ENCODE data around the gene CWF19L2. TPM values are rescaled to one million over a fixed set of nuclear protein-coding genes. Genes with fewer than 3 reads are reported as not detected.

Gene CWF19L2
- total and polyA plus RNA-seq, 7 experiments from 2014 or later, result 9.6 to 38.9 (median 22.7) TPM

- H3K36me3 ChIP-seq (ENCODE audit: control insufficient read depth in 2 of 3, insufficient read depth in 3 of 3, low read length in 3 of 3), result peaks cover 8 to 30% (median 10%) of the 10 kb centered on the region in 3 experiments
- peak overlapping the region in 2 of 9 donors; percentile 4 to 41 for H3K27ac Mint-ChIP-seq
- H3K27ac ChIP-seq (ENCODE audit: low read depth, low read length), result no peak overlapping the region
- no peaks in the 10 kb centered on the region for H3K27me3 Mint-ChIP-seq
- no peak overlapping the region for H3K4me3 ChIP-seq (ENCODE audit: low read length)
- no peaks in the 10 kb centered on the region for H3K9me3 ChIP-seq (ENCODE audit: control insufficient read depth in 2 of 3, low read length in 3 of 3)
- H3K4me1 ChIP-seq (ENCODE audit: control insufficient read depth in 2 of 2, insufficient read depth in 2 of 2, low read length in 2 of 2), result no peaks in the 10 kb centered on the region
- DNase-seq (no peak), ATAC-seq (no peak)
- H3K9me3 Mint-ChIP-seq, result peaks cover 0 to 1% (median 0%) of the 10 kb centered on the region in 11 donors
- H3K36me3 Mint-ChIP-seq, result peaks cover 21 to 65% (median 42%) of the 10 kb centered on the region in 5 donors
- peaks cover 7 to 73% (median 67%) of the 10 kb centered on the region in 7 donors for H3K4me1 Mint-ChIP-seq
- CTCF ChIA-PET, result interaction anchor here (0.7 to 1.0 kb wide), 2 partner anchors 11 to 23 kb away, joined by 3 read pairs; partner anchors contain the start of gene CWF19L2
- intact Hi-C loops (cut with micrococcal nuclease), result no loop called here
- H3K4me3 Mint-ChIP-seq, result peak overlapping the region in 1 of 10 donors; percentile 16
- H3K27me3 ChIP-seq (ENCODE audit: control insufficient read depth in 2 of 2, insufficient read depth in 2 of 2, low read length in 2 of 2), result no peaks in the 10 kb centered on the region
- POLR2A ChIA-PET, result interaction anchor here (2.2 kb wide), 1 partner anchor 11 kb away, joined by 9 read pairs; the partner anchor contains the start of gene CWF19L2
These were observed 10.7 kb downstream of the CWF19L2 start for GRCh38 chr11:107446822-107447431.

GRCh38 chr11:107442715-107443215 lies 14.9 kb downstream of the CWF19L2 start:
- Histone ChIP-seq H3K9me3 (ENCODE audit: control insufficient read depth in 2 of 3, low read length in 3 of 3) (no peaks in the 10 kb centered on the region), H3K27me3 (ENCODE audit: control insufficient read depth in 2 of 2, insufficient read depth in 2 of 2, low read length in 2 of 2) (no peaks in the 10 kb centered on the region), H3K4me1 (ENCODE audit: control insufficient read depth in 2 of 2, insufficient read depth in 2 of 2, low read length in 2 of 2) (no peaks in the 10 kb centered on the region), H3K4me3 (ENCODE audit: low read length) (no peak overlapping the region), H3K36me3 (ENCODE audit: control insufficient read depth in 2 of 3, insufficient read depth in 3 of 3, low read length in 3 of 3) (peaks cover 14 to 55% (median 26%) of the 10 kb centered on the region in 3 experiments), H3K27ac (ENCODE audit: low read depth, low read length) (no peak overlapping the region)
- H3K9me3 Mint-ChIP-seq, result peaks cover 0 to 2% (median 0%) of the 10 kb centered on the region in 11 donors
- ATAC-seq, result no peak
- H3K4me1 Mint-ChIP-seq, result peaks cover 3 to 50% (median 32%) of the 10 kb centered on the region in 7 donors
- H3K27me3 Mint-ChIP-seq, result no peaks in the 10 kb centered on the region
- POLR2A ChIA-PET, result no interaction called here
- H3K36me3 Mint-ChIP-seq, result peaks cover 17 to 73% (median 53%) of the 10 kb centered on the region in 5 donors
- no peak overlapping the region for H3K4me3 Mint-ChIP-seq
- intact Hi-C loops (cut with micrococcal nuclease), result no loop called here
- CTCF ChIA-PET, result interaction anchor here (0.7 kb wide), 1 partner anchor 10 kb away, joined by 3 read pairs; no protein-coding TSS in a partner anchor
- no peak for DNase-seq
- peak overlapping the region in 1 of 9 donors; percentile 18 for H3K27ac Mint-ChIP-seq

DNA sequence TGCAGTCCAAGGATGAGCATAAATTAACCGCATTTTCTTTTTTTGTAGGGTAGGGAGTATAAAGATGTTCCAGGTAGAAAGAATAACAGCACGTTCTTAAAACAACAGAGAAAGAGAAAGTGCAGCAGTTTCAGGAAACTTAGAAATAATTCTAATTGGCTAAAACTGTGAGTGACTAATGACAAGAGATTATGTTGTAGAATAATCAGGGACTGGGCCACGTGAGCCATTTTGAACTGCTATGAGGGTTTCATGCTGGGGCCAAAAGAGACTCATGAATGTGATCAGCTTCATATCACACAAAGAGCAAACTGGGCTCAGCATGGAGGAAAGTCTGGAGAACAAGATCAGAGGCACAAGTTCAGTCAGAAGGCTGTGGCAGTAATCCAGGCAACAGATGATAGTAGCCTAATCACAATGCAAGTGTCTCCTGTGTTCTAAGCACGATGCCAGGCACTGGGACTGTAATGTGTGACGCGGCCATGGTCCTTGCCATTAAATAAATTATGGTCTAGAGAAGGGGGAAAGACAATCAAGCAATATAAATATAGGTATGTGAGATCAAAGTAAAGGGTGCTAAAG lies 17.9 kb downstream of the CWF19L2 start:
- H3K4me1 ChIP-seq (ENCODE audit: control insufficient read depth in 2 of 2, insufficient read depth in 2 of 2, low read length in 2 of 2), result no peaks in the 10 kb centered on the region
- H3K36me3 Mint-ChIP-seq, result peaks cover 8 to 56% (median 40%) of the 10 kb centered on the region in 5 donors
- no peaks in the 10 kb centered on the region for H3K27me3 ChIP-seq (ENCODE audit: control insufficient read depth in 2 of 2, insufficient read depth in 2 of 2, low read length in 2 of 2)
- intact Hi-C loops (cut with micrococcal nuclease), result no loop called here
- H3K4me3 Mint-ChIP-seq, result no peak overlapping the region
- no peak overlapping the region for H3K27ac Mint-ChIP-seq
- H3K27me3 Mint-ChIP-seq, result no peaks in the 10 kb centered on the region
- ATAC-seq, result no peak
- H3K4me3 ChIP-seq (ENCODE audit: low read length), result no peak overlapping the region
- no peak for DNase-seq
- no peak overlapping the region for H3K27ac ChIP-seq (ENCODE audit: low read depth, low read length)
- CTCF ChIA-PET, result no interaction called here
- H3K4me1 Mint-ChIP-seq, result peaks cover 0 to 42% (median 13%) of the 10 kb centered on the region in 7 donors
- POLR2A ChIA-PET, result no interaction called here
- H3K36me3 ChIP-seq (ENCODE audit: control insufficient read depth in 2 of 3, insufficient read depth in 3 of 3, low read length in 3 of 3), result peaks cover 9 to 55% (median 33%) of the 10 kb centered on the region in 3 experiments
- H3K9me3 Mint-ChIP-seq, result peaks cover 0 to 1% (median 0%) of the 10 kb centered on the region in 11 donors
- H3K9me3 ChIP-seq (ENCODE audit: control insufficient read depth in 2 of 3, low read length in 3 of 3), result no peaks in the 10 kb centered on the region

DNA sequence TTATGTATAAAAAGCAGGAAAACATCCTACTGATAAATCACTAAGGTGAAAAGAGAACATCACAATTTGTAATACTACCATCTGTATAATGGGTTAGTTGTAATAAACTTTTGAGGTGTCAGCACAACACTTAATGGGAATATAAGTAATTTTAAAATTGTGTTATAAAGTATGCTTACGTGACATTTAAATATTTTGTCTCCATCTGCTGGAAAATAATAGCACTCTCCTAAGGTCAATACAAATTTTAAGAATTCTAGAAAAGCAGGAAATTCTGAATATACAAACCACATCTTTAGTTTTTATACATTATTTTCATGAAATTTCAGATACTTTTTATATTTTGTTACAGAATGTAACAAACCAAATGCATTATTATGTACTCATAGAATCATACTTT lies 19.5 kb downstream of the CWF19L2 start:
- H3K9me3 ChIP-seq (ENCODE audit: control insufficient read depth in 2 of 3, low read length in 3 of 3), result no peaks in the 10 kb centered on the region
- Mint-ChIP-seq H3K27me3 (no peaks in the 10 kb centered on the region), H3K36me3 (peaks cover 0 to 52% (median 28%) of the 10 kb centered on the region in 5 donors), H3K4me3 (no peak overlapping the region), H3K4me1 (peaks cover 0 to 30% (median 6%) of the 10 kb centered on the region in 7 donors), H3K27ac (no peak overlapping the region), H3K9me3 (peaks cover 0 to 1% (median 0%) of the 10 kb centered on the region in 11 donors)
- intact Hi-C loops (cut with micrococcal nuclease), result no loop called here
- DNase-seq, result no peak
- no peak overlapping the region for H3K27ac ChIP-seq (ENCODE audit: low read depth, low read length)
- ChIA-PET POLR2A (no interaction called here), CTCF (no interaction called here)
- ATAC-seq, result no peak
- H3K27me3 ChIP-seq (ENCODE audit: control insufficient read depth in 2 of 2, insufficient read depth in 2 of 2, low read length in 2 of 2), result no peaks in the 10 kb centered on the region
- H3K36me3 ChIP-seq (ENCODE audit: control insufficient read depth in 2 of 3, insufficient read depth in 3 of 3, low read length in 3 of 3), result peaks cover 9 to 49% (median 26%) of the 10 kb centered on the region in 3 experiments
- no peaks in the 10 kb centered on the region for H3K4me1 ChIP-seq (ENCODE audit: control insufficient read depth in 2 of 2, insufficient read depth in 2 of 2, low read length in 2 of 2)
- no peak overlapping the region for H3K4me3 ChIP-seq (ENCODE audit: low read length)

DNA sequence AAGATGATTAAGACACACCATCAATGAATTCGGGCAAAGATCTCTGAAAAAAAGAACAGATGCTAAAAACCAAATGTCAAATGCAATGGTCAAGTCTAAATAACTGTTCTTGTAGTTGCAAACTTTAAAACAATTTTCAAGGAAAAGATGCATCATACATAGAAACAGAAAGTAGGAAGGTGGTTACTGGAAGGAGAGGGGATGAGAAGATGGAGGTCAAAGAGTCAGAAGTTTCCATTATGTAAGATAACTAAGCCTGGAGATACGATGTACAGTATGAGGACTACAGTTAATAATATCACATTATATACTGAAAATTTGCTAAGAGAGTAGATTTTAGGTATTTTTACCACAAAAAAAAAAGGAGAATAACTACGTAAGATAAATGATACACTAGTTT lies 27.1 kb downstream of the CWF19L2 start:
- ChIA-PET CTCF (no interaction called here), POLR2A (no interaction called here)
- H3K4me1 ChIP-seq (ENCODE audit: control insufficient read depth in 2 of 2, insufficient read depth in 2 of 2, low read length in 2 of 2), result no peaks in the 10 kb centered on the region
- Mint-ChIP-seq H3K36me3 (peaks cover 14 to 61% (median 37%) of the 10 kb centered on the region in 5 donors), H3K27me3 (no peaks in the 10 kb centered on the region), H3K4me3 (no peak overlapping the region), H3K27ac (no peak overlapping the region), H3K4me1 (peaks cover 3 to 23% (median 5%) of the 10 kb centered on the region in 7 donors), H3K9me3 (no peaks in the 10 kb centered on the region)
- H3K36me3 ChIP-seq (ENCODE audit: control insufficient read depth in 2 of 3, insufficient read depth in 3 of 3, low read length in 3 of 3), result peaks cover 0 to 40% (median 0%) of the 10 kb centered on the region in 3 experiments
- intact Hi-C loops (cut with micrococcal nuclease), result no loop called here
- no peak for DNase-seq
- no peak overlapping the region for H3K27ac ChIP-seq (ENCODE audit: low read depth, low read length)
- H3K9me3 ChIP-seq (ENCODE audit: control insufficient read depth in 2 of 3, low read length in 3 of 3), result no peaks in the 10 kb centered on the region
- no peak for ATAC-seq
- H3K27me3 ChIP-seq (ENCODE audit: control insufficient read depth in 2 of 2, insufficient read depth in 2 of 2, low read length in 2 of 2), result no peaks in the 10 kb centered on the region
- H3K4me3 ChIP-seq (ENCODE audit: low read length), result no peak overlapping the region

DNA sequence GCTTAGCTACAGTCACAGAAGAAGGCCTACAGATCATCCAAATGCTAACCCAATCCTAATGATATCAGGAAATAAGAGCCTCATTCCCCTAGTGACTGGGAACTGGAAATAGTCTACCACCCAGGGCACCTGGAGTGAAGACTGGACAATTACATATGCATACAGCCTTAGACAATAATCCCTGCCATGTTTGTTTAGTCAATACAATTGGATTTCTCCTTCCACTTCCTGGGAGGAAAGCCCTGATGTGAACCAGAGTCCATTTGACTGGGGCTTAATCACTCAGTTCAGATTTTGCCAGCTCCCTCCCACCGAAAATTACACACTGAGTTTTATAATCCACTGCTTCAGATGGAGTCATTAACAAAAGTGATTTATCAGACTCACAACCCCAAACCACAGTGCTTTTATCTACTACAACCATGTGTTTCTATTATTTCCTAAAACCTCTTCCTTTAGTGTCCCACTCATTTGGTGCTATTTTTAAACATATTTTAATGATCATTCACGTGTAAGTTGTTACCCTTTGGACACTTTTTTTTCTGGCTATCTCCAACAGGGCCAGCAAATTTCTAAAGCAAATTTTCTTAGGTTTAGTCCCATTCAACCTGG lies 29.9 kb downstream of the CWF19L2 start:
- Mint-ChIP-seq H3K27ac (no peak overlapping the region), H3K27me3 (no peaks in the 10 kb centered on the region)
- CTCF ChIA-PET, result no interaction called here

More for the DNA sequence above, 29.9 kb downstream of the CWF19L2 start:
- H3K27me3 ChIP-seq (ENCODE audit: control insufficient read depth in 2 of 2, insufficient read depth in 2 of 2, low read length in 2 of 2), result no peaks in the 10 kb centered on the region
- no peak overlapping the region for H3K4me3 ChIP-seq (ENCODE audit: low read length)
- Mint-ChIP-seq H3K36me3 (peaks cover 14 to 65% (median 49%) of the 10 kb centered on the region in 5 donors), H3K9me3 (no peaks in the 10 kb centered on the region), H3K4me3 (no peak overlapping the region), H3K4me1 (peaks cover 0 to 23% (median 11%) of the 10 kb centered on the region in 7 donors)
- no peak overlapping the region for H3K27ac ChIP-seq (ENCODE audit: low read depth, low read length)
- H3K36me3 ChIP-seq (ENCODE audit: control insufficient read depth in 2 of 3, insufficient read depth in 3 of 3, low read length in 3 of 3), result peaks cover 0 to 31% (median 0%) of the 10 kb centered on the region in 3 experiments
- no peak for ATAC-seq
- intact Hi-C loops (cut with micrococcal nuclease), result no loop called here
- no peaks in the 10 kb centered on the region for H3K4me1 ChIP-seq (ENCODE audit: control insufficient read depth in 2 of 2, insufficient read depth in 2 of 2, low read length in 2 of 2)
- H3K9me3 ChIP-seq (ENCODE audit: control insufficient read depth in 2 of 3, low read length in 3 of 3), result no peaks in the 10 kb centered on the region
- POLR2A ChIA-PET, result interaction anchor here (0.6 kb wide), 1 partner anchor 10 kb away, joined by 3 read pairs; no protein-coding TSS in a partner anchor
- DNase-seq, result no peak

Data from naive thymus-derived CD4-positive, alpha-beta T cell (primary cell).